ENCODE measurements around the gene OR2Y1.
"Not testable (repeated sequence)": the region's sequence is repeated elsewhere in the genome, so short reads cannot be mapped to it uniquely, and the experiment has no call there.

The OR2Y1 gene

DNA sequence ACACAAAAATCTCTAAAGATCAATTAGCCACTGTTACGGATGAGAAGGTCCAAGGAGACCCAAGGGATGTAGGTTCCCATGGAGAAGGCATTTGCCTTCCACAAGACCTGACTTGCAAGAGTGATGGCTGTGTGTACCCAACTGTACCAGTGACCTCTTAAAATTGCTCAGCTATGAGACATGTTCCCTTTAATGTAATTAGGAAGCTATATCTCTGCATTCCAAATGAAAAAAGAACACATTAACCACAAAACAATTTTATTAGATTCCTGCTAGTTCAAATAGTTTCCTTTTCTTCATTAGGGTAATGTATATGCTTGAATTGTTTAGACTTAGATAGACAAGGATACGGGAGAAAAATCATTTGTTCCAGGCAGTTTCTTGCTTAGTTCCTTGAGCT, 3.3 kb downstream of the OR2Y1 start:
- no peak for DNase-seq

DNA sequence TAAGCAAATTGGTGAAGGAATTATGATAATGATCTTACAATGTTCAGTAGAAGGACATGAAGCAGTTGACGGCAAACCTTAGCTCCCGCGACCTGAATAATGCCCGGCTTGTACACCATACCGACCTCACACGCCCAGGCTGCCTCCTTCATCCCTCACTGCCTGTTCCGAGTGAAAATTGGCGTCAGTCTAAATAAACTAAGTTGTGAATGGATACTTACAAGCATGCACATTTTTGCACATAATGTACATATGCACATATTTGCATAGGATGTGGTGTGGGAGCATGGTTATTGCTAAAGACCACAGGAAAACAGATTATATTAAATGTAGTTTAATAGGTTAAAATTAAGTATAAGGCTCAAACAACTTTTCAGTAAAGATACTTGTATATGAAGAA, 14.9 kb downstream of the OR2Y1 start:
- DNase-seq: no peak

DNA sequence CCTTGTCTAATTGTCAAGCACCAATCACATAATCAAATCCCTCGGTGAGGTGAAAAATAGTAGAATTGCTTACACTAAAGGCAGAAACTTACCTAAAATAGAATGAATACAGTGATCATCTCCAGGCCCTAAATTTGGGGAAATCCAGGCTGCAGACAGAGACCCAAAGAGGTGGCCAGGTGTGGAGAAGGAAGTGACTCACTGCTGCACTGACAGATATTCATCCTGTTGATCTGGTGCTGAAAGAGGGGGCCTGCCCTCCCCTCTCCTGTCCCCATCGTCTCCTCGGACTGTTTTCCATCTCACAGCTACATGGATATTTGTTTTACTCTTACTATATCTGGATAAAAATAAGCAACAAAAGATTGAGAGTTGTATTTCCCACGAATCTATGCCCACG, 15.9 kb downstream of the OR2Y1 start:
- DNase-seq: no peak

DNA sequence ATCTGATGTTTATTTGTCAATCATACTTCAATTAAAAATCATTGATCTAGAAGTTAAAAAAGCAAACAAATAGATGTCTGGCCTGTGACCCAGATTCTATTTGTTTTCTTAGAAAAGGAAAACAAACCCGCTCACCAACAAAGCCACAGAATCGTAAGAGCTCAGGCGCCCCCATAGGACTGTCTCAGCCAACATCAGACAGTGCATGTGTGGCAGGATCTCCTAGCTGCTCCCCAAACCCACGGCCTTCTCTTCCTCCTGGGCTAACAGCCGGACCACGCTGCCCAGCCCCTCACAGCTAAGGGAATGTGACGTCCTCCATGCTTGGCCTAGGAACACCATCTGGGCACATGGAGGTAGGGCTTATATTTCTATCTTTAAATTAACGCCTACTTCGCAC, 19.4 kb downstream of the OR2Y1 start:
- no peak for DNase-seq

DNA sequence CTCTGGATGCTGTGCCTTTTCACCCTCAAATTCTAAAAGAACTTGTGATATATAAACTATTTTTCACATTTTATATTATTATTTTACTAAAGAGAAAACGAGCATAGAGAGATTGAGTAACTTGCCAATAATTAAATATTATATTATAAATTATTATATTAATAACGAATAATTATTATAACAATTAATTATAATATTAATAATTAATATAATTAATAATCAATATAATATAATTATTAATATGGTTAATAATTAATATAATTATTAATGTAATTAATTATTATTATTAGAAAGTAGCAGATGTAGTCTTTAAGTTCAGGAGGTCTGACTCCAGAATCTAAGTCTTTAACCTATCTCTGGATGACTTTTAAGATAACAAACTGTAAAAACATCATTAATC, 20.1 kb downstream of the OR2Y1 start:
- DNase-seq: no peak

DNA sequence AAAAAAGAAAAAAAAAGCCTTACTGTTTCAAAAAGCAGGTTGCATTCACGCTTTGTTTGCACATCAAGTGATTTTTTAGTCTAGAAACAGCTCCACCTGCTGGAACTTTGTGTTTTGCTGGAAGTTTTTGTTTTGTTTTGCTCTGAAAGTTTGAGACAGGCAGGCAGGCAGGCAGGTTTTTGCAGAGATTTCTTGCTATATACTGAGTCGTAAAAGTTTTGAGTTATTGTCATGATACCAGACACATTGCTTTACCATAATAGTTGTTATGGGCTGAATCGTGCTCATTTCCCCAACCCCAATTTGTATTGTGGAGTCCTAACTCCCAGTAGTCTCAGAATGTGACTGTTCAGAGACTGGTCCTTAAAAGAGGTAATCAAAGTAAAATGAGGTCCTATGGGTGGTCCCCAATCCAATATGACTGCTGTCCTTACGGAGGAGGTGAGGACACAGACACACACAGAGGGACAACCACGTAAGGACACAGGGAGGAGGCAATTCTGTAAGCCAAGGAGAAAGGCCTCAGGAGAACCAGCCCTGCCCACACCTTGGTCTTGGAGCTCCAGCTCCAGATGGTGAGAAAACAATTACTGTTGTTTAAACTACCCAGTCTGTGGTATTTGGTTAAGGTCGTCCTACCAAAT, 20.9 kb downstream of the OR2Y1 start:
- DNase-seq: peak; percentile 15

DNA sequence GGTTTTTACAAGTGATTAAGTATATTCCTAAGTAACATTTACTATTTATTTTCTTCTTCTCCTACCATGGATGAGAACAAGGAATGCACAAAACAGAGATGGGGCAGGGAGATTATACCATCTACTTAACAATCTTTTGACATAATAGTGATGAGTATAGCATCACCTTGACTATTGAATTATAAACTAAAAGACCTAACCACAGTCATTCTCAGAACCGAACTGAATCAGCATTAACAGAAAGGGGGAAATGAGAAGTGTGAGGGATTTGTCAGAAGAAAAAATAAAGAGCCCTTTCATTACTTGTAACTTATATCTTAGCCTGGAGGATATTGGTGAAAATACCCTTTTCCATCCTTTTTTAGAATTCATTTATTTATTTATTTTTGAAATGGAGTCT, 21.9 kb downstream of the OR2Y1 start:
- DNase-seq: no peak

DNA sequence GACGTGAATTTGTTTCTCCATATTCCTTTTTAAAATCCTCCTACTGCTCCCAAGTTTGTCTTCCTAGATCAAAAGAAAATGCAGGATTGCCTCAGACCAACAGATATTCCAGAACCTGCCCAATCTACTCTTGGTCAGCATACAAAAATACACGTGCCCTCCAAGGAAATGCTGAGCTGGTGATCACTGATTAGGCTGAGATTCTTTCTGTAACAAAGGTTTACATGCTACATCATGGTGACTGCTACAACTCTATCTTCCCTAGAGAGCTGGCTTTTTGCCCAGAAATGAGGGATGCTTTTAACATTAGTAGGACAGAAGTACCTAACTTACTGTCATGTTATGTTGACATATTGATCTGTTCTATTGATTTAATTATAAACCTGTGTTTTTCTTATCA, 35.5 kb downstream of the OR2Y1 start:
- peak; percentile 7 for DNase-seq

DNA sequence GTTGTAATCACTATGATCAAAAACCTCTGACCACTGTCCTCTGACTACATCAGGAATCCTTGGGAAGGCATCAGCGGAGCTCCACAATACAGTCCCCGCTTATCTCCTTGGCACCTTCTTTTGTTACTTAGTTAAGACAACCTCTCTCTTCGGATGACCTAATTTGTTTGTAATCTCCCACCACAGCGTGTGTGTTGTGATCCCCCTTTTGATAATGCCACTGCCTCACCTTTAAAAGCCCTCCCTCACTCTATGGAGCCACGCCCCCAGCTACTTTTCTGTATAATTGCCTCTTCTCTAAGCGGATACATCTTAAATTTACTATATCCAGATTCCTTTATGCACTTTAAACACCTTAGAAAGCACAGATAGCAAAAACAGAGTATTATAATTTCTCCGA, 35.9 kb downstream of the OR2Y1 start:
- DNase-seq: no peak

DNA sequence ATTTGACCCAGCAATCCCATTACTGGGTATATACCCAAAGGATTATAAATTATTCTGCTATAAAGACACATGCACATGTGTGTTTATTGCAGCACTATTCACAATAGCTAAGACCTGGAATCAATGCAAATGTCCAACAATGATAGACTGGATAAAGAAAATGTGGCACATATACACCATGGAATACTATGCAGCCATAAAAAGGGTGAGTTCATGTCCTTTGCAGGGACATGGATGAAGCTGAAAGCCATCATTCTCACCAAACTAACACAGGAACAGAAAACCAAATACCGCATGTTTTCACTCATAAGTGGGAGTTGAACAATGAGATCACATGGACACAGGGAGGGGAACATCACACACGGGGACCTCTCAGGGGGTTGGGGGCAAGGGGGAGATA, 36.5 kb downstream of the OR2Y1 start:
- not testable (repeated sequence) for DNase-seq

DNA sequence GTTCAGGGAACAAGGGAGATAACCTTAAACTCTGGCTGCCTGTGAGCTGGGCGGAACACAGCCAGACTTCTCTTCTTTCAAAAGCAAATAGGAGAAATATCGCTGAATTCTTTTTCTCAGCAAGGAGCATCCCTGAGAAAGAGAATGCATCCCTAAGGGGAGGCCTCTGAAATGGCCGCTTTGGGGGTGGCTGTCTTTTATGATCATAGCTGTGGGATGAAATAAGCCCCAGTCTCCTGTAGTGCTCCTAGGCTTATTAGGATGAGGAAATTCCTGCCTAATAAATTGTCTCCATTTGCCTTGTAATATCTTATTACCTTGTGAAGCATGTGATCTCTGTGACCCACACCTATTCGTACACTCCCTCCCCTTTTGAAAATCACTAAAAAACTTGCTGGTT, 39.4 kb downstream of the OR2Y1 start:
- DNase-seq: not testable (repeated sequence)

DNA sequence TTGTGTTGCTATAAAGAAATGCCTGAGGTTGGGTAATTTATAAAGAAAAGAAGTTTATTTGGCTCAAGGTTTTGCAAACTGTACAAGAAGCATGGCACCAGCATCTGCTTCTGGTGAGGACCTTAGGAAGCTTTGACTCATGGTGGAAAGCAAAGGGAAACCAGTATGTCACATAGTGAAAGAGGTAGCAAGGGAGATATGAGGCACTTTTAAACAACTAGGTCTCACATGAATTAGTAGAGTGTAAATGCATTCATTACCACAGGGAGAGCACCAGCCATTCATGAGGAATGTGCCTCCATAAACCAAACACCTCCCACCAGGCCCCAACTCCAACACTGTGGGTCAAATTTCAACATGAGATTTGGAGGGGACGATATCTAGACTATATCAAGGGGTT, 40.8 kb downstream of the OR2Y1 start:
- no peak for DNase-seq

DNA sequence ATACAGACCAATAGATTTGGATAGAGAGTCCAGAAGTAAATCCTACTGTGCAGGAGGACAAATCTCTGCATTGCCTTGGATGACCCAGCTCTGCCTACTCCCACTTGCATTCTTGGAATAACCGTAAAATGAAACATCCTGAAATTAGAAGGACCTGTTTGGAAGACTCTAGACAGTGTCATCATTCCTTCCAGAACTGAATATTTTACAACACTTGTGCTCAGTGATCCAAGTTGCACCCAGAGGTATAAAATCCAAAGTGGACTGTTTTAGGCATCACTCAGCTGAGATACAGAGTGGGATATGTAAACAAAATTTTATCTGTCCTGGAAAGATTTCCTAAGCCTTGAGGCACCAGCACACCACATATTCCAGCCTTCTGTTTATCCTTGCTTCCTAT, 43.7 kb downstream of the OR2Y1 start:
- DNase-seq: no peak

DNA sequence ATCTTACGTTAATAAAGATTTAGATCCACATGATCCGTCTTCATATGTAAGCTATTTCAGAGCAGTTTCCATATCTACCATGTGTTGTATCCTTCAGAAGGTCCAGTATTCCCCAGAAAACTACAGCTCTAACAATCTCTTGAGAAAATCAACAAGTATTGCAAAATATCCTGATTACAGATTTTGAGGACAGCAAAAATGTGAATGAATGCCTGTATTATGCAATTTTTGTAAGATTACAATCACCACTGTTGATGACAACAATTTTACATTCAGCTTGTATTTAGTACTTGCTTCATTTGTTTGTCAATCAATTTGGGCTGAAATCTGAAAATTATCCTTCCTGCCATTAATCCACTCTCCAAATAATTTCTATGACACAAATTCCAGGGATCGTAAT, 47.4 kb downstream of the OR2Y1 start:
- DNase-seq: no peak

DNA sequence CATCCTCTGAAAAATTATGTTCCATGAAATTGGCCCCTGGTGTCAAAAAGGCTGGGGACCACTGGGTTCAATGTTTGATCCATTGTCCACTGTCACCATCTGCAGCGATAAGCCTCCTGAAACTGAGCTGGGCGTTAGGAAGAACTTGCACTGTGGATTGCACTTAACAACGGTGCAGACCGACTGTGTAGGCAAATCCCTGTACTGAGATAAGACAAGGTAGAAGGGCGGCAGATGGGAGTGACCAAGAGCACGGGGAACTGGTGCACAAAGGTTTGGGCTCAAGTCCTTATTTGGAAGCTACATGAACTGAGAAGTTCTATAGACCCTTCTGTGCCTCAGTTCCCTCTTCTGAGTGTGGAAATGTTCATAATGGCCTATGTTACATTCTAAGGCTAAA, 48.8 kb downstream of the OR2Y1 start:
- DNase-seq: no peak

DNA sequence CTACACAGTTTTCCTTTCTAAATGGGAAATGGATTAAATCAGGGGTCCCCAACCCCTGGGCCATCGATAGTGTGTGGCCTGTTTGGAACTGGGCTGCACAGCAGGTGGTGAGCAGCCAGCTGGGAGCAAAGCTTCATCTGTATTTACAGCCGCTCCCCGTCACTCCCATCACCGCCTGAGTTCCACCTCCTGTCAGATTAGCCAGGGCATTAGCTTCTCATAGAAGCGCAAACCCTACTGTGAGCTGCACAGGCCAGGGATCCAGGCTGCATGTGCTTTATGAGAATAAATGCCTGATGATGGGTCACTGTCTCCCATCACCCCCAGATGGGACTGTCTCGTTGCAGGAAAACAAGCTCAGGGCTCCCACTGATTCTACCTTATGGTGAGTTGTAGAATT, 49.3 kb downstream of the OR2Y1 start:
- DNase-seq: no peak

DNA sequence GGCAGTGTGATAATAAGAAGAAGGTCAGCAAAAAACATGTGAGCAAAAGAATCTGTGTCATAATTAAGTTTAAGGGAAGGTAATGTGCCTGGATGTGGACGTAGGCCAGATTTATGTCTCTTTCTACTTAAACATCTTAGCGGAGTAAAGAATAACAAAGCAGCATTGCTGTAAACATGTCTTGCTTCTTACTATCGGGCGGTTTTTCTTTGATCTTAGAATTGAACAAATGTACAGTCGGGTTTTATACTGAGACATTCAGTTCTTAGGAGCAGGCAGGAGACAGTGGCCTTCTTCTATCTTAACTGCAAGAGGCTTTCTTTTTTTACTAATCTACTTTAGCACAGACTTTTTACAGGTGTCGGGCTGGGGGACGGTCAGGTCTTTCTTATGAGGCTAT, 50.1 kb downstream of the OR2Y1 start:
- DNase-seq: no peak
